Cardiac muscle cell (in vitro differentiated cells and primary cell): ENCODE data around the gene USP38. TPM values are rescaled to one million over a fixed set of nuclear protein-coding genes. Genes with fewer than 3 reads are reported as not detected.
A peak's percentile ranks its signal among the peaks of the same experiment; 100 is the strongest.

Experiments used
- DNase-seq, 2 donors: peaks; one replicate each; pipeline versions ENCODE4 v3.0.0 to v3.0.0-alpha.2; 2010 to 2017; ENCODE audit warnings: low read depth in 1 of 2, low spot score in 1 of 2
- H3K27ac ChIP-seq: fragments of 200-600 bp; sonication (generic); 2 replicates; pipeline ENCODE4 v1.5.1; 2016
- H3K27me3 ChIP-seq: fragments of 200-600 bp; sonication (generic); 2 replicates; pipeline ENCODE4 v1.6.0; 2016; ENCODE audit warnings: control low read depth
- H3K36me3 ChIP-seq: fragments of 200-600 bp; sonication (generic); 2 replicates; pipeline ENCODE4 v1.5.1; 2016; ENCODE audit warnings: control low read depth
- H3K4me1 ChIP-seq: fragments of 200-600 bp; sonication (generic); 2 replicates; pipeline ENCODE4 v1.8.1; 2017; ENCODE audit warnings: low read depth, mild to moderate bottlenecking, mixed run types
- H3K4me3 ChIP-seq: fragments of 200-600 bp; sonication (generic); 2 replicates; pipeline ENCODE4 v1.5.1; 2016; ENCODE audit warnings: mild to moderate bottlenecking
- H3K9me3 ChIP-seq: fragments of 200-600 bp; sonication (generic); 2 replicates; pipeline ENCODE4 v1.5.1; 2017; ENCODE audit warnings: low read depth, mild to moderate bottlenecking, control low read depth
- CTCF ChIP-seq: IDR thresholded peaks from 2 replicates; pipeline ENCODE4 v1.5.1; 2012; ENCODE audit warnings: low read depth, mild to moderate bottlenecking, low read length
- polyA plus RNA-seq: library from polyadenylated mRNA; unstranded; fragments of >200 nt; fragmentation: Nextera tagmentation; extraction: Ambion mirVana; gene quantifications from 2 replicates; pipeline ENCODE4 v1.2.1, GENCODE V29; 2016
- total RNA-seq: library from RNA; depleted of rRNA; stranded (reverse); fragments of >200 nt; gene quantifications from 2 replicates; pipeline ENCODE4 v1.2.3, GENCODE V29; 2016

Gene USP38
- total and polyA plus RNA-seq, 2 experiments from 2014 or later = 8.7 to 21.0 TPM

- H3K4me3 ChIP-seq = no peak overlapping the region
- DNase-seq = no peak
- TF ChIP-seq CTCF = no peak
- no peaks in the 10 kb centered on the region for H3K27me3 ChIP-seq
- H3K36me3 ChIP-seq = peaks cover 57% of the 10 kb centered on the region
- H3K27ac ChIP-seq = no peak overlapping the region
- no peaks in the 10 kb centered on the region for H3K4me1 ChIP-seq
- H3K9me3 ChIP-seq = no peaks in the 10 kb centered on the region
Observed at GRCh38 chr4:143196323-143196722, 11.6 kb downstream of the USP38 start.

GRCh38 chr4:143199503-143199902 lies 14.8 kb downstream of the USP38 start:
- H3K9me3 ChIP-seq = no peaks in the 10 kb centered on the region
- no peak overlapping the region for H3K4me3 ChIP-seq
- TF ChIP-seq CTCF = no peak
- no peak overlapping the region for H3K27ac ChIP-seq
- no peaks in the 10 kb centered on the region for H3K4me1 ChIP-seq
- no peaks in the 10 kb centered on the region for H3K27me3 ChIP-seq
- DNase-seq = no peak
- H3K36me3 ChIP-seq = peaks cover 54% of the 10 kb centered on the region

GRCh38 chr4:143202824-143203223 lies 18.1 kb downstream of the USP38 start:
- Histone ChIP-seq H3K9me3 (no peaks in the 10 kb centered on the region), H3K27ac (no peak overlapping the region), H3K36me3 (peaks cover 53% of the 10 kb centered on the region), H3K4me3 (no peak overlapping the region), H3K27me3 (no peaks in the 10 kb centered on the region), H3K4me1 (no peaks in the 10 kb centered on the region)
- no peak for TF ChIP-seq CTCF
- DNase-seq = peak in 1 of 2 donors; percentile 35

GRCh38 chr4:143203577-143203976 lies 18.9 kb downstream of the USP38 start:
- no peak for DNase-seq
- Histone ChIP-seq H3K27me3 (no peaks in the 10 kb centered on the region), H3K4me3 (no peak overlapping the region), H3K9me3 (no peaks in the 10 kb centered on the region), H3K4me1 (no peaks in the 10 kb centered on the region), H3K36me3 (peaks cover 46% of the 10 kb centered on the region), H3K27ac (no peak overlapping the region)
- TF ChIP-seq CTCF = no peak

GRCh38 chr4:143207555-143207954 lies 22.8 kb downstream of the USP38 start:
- Histone ChIP-seq H3K4me3 (no peak overlapping the region), H3K9me3 (no peaks in the 10 kb centered on the region), H3K27ac (no peak overlapping the region), H3K27me3 (no peaks in the 10 kb centered on the region), H3K4me1 (no peaks in the 10 kb centered on the region), H3K36me3 (peaks cover 49% of the 10 kb centered on the region)
- DNase-seq = peak in 1 of 2 donors; percentile 45
- peak; percentile 39 for TF ChIP-seq CTCF

GRCh38 chr4:143212566-143212965 lies 27.8 kb downstream of the USP38 start:
- H3K27ac ChIP-seq = no peak overlapping the region
- H3K27me3 ChIP-seq = no peaks in the 10 kb centered on the region
- no peaks in the 10 kb centered on the region for H3K9me3 ChIP-seq
- no peak for DNase-seq
- no peak overlapping the region for H3K4me3 ChIP-seq
- TF ChIP-seq CTCF = no peak
- no peaks in the 10 kb centered on the region for H3K4me1 ChIP-seq
- H3K36me3 ChIP-seq = peaks cover 23% of the 10 kb centered on the region
